ENCODE results near the gene SLC11A1. TPM values are rescaled to one million over a fixed set of nuclear protein-coding genes. Genes with fewer than 3 reads are reported as not detected.

The SLC11A1 gene
- total RNA-seq, 1 donor from 2014 or later: 6.4 TPM

- intact Hi-C loops (cut with micrococcal nuclease): loop anchor here (10.0 kb wide), 1 partner anchor 95 kb away; the partner anchor contains the start of gene TMBIM1
- DNase-seq: no peak
- no peak for TF ChIP-seq CTCF (IDR thresholded peaks at IDR 0.05; ENCODE audit: borderline replicate concordance)
- Histone ChIP-seq H3K36me3 (no peaks in the 10 kb centered on the region), H3K9me3 (replicated peaks) (no peaks in the 10 kb centered on the region), H3K27ac (replicated peaks) (no peak overlapping the region), H3K27me3 (ENCODE audit: low read depth) (no peaks in the 10 kb centered on the region), H3K4me1 (peaks cover 17% of the 10 kb centered on the region), H3K4me3 (no peak overlapping the region)
Measured at GRCh38 chr2:218389333-218390150, 7.5 kb downstream of the SLC11A1 start.

- no peak overlapping the region for H3K4me3 ChIP-seq
- peaks cover 23% of the 10 kb centered on the region for H3K4me1 ChIP-seq
- intact Hi-C loops (cut with micrococcal nuclease): loop anchor here (10.0 kb wide), 1 partner anchor 96 kb away; the partner anchor contains the start of gene TMBIM1
Measured at GRCh38 chr2:218391202-218391601, 9.1 kb downstream of the SLC11A1 start.

GRCh38 chr2:218392459-218392858, 10.4 kb downstream of the SLC11A1 start:
- H3K27ac ChIP-seq (replicated peaks): no peak overlapping the region
- no peak for DNase-seq
- no peaks in the 10 kb centered on the region for H3K9me3 ChIP-seq (replicated peaks)
- no peaks in the 10 kb centered on the region for H3K36me3 ChIP-seq
- H3K27me3 ChIP-seq (ENCODE audit: low read depth): no peaks in the 10 kb centered on the region
- intact Hi-C loops (cut with micrococcal nuclease): loop anchor here (10.0 kb wide), 1 partner anchor 98 kb away; the partner anchor contains the start of gene TMBIM1
- H3K4me1 ChIP-seq: peaks cover 30% of the 10 kb centered on the region
- no peak overlapping the region for H3K4me3 ChIP-seq
- TF ChIP-seq CTCF (IDR thresholded peaks at IDR 0.05; ENCODE audit: borderline replicate concordance): no peak

More at GRCh38 chr2:218391202-218391601, 9.1 kb downstream of the SLC11A1 start:
- DNase-seq: no peak
- H3K9me3 ChIP-seq (replicated peaks): no peaks in the 10 kb centered on the region
- TF ChIP-seq CTCF (IDR thresholded peaks at IDR 0.05; ENCODE audit: borderline replicate concordance): no peak
- H3K27ac ChIP-seq (replicated peaks): no peak overlapping the region
- no peaks in the 10 kb centered on the region for H3K27me3 ChIP-seq (ENCODE audit: low read depth)
- H3K36me3 ChIP-seq: no peaks in the 10 kb centered on the region

- Histone ChIP-seq H3K4me3 (no peak overlapping the region), H3K9me3 (replicated peaks) (no peaks in the 10 kb centered on the region), H3K4me1 (peaks cover 31% of the 10 kb centered on the region), H3K27ac (replicated peaks) (no peak overlapping the region), H3K36me3 (no peaks in the 10 kb centered on the region), H3K27me3 (ENCODE audit: low read depth) (no peaks in the 10 kb centered on the region)
- TF ChIP-seq CTCF (IDR thresholded peaks at IDR 0.05; ENCODE audit: borderline replicate concordance): no peak
- intact Hi-C loops (cut with micrococcal nuclease): loop anchor here (10.0 kb wide), 1 partner anchor 98 kb away; the partner anchor contains the start of gene TMBIM1
- DNase-seq: no peak
Measured at GRCh38 chr2:218392891-218393462, 10.9 kb downstream of the SLC11A1 start.

GRCh38 chr2:218393750-218394290, 11.7 kb downstream of the SLC11A1 start:
- intact Hi-C loops (cut with micrococcal nuclease): loop anchor here (10.0 kb wide), 1 partner anchor 99 kb away; the partner anchor contains the start of gene TMBIM1
- no peaks in the 10 kb centered on the region for H3K9me3 ChIP-seq (replicated peaks)
- H3K27me3 ChIP-seq (ENCODE audit: low read depth): no peaks in the 10 kb centered on the region
- no peaks in the 10 kb centered on the region for H3K36me3 ChIP-seq
- H3K4me3 ChIP-seq: no peak overlapping the region
- TF ChIP-seq CTCF (IDR thresholded peaks at IDR 0.05; ENCODE audit: borderline replicate concordance): no peak
- no peak overlapping the region for H3K27ac ChIP-seq (replicated peaks)
- peaks cover 30% of the 10 kb centered on the region for H3K4me1 ChIP-seq
- no peak for DNase-seq
